Body of pancreas (tissue), 4 donors: ENCODE measurements around the gene CAMTA1.

ENCODE experiments used
- CTCF ChIP-seq, 7 experiments: fragments of 450-650 bp in 4 of 7; fragments of 200-600 bp in 3 of 7; sonication (generic) in 3 of 7; IDR thresholded peaks; one replicate each; pipeline ENCODE4 v1.5.1; 2016 to 2019; ENCODE audit warnings: antibody characterized with exemption in 7 of 7
- POLR2A ChIP-seq, 3 donors: fragments of 450-650 bp; IDR thresholded peaks; one replicate each; pipeline ENCODE4 v1.6.1; 2016; ENCODE audit warnings: antibody characterized with exemption in 3 of 3, mild to moderate bottlenecking in 2 of 3

GRCh38 chr1:7630378-7630777, 845.1 kb downstream of the CAMTA1 start:
- TF ChIP-seq CTCF (IDR thresholded peaks at IDR 0.05) (no peak), POLR2A (IDR thresholded peaks at IDR 0.05) (no peak)
